CD4-positive, alpha-beta T cell treated with Interleukin-4 for 1 hour (primary cell): ENCODE results near the gene PRKCA.
"Not testable (repeated sequence)": the region's sequence is repeated elsewhere in the genome, so short reads cannot be mapped to it uniquely, and the experiment has no call there.

Experiments used
- DNase-seq, 2 donors: peaks; one replicate each; pipeline ENCODE4 v3.0.0-alpha.2; 2020 to 2022

PRKCA gene

DNA sequence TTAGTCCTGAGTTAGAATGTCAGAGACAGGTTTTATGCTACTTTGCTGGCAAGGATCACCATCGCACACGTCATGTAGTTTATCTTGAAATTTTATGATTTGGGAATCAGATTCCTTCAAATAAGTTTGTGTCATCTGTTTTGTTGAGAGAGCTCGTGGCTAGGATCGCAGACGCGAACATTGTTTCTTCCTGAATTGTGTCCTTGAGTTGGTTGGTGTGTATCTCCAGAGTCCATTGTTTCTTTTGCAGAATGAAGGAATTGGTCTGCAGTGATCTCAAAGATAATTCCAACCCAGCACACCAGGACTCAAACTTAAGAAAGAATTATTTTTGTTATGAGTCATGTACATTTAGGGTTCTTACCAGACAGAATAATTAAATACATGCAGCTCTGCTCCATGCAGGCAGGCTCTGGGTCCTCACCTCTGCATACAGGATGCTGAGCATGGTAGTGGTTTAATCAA lies 51.6 kb downstream of the PRKCA start:
- no peak for DNase-seq

DNA sequence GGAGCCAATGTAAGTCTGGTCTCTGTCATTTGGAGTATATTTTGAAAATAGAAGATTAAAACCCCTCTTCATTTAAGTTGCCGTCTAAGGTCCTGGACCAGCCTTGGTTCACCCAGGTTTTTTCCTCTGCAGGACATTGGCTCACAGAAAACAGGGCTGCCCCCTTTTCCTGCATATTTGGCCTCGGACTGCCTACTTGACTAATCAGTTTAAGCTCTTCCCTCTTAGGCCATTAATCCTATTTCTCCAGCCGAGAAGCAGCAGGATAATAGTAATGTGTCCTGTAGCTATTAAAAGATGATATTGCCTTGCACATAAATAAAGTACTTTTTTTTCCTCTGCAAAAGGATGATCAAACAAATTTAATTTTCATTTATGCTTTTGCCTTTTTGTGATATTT lies 52.1 kb downstream of the PRKCA start:
- no peak for DNase-seq

DNA sequence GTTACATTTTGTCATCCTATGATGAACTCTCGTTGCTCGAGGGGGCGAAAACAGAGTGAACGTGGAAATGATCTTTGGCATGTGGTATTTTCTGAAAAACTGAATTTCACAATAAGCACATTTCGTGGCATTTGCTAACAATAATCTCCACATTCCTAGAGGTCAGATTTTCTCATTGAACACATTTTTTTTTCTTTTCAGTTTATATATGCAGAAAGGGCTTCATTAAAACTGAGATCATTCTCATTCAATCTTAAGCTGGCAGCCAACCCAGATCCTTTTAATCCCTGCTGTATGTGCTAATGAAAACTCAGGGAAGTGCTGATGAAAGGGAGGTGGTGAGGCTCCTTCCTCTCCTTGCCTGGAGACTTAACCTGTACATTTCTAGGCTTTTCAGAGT lies 52.6 kb downstream of the PRKCA start:
- DNase-seq, result no peak

DNA sequence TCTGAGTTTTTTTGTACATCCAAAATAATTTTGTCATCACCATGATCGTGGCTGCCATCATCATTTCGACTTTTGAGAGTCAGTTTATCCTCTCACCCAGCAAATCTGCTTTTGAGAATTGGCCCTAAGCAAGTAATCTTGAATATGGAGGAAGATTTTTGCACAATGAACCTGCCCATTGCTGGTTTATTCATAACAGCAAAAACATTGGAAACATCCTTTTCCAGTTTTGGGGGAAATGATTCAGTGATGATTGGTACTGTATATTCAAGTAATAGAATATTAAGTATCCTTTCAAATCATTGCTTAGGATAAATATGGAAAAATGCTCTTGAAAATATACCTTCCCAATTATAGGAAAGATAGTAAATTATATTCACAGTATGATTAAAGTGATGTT lies 53.1 kb downstream of the PRKCA start:
- no peak for DNase-seq

DNA sequence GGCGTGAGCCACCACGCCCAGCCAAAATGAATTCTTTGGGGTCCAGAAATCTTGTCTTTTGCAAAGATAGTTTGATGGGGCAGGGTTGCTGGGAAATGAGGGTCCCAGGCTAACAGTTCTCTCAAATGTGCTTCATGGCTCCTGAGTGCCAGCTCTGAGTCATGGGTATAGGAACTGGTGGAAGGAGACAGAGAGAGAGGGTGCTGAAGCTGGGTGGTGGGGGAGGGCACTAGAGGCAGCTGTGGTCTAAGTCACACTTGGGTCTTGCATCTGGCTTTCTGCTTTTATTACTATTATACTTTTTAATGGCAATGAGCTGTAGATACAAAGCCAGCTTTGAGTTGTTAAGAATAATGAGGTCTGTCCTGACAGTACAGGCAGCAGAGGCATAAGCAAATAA lies 54.6 kb downstream of the PRKCA start:
- no peak for DNase-seq

DNA sequence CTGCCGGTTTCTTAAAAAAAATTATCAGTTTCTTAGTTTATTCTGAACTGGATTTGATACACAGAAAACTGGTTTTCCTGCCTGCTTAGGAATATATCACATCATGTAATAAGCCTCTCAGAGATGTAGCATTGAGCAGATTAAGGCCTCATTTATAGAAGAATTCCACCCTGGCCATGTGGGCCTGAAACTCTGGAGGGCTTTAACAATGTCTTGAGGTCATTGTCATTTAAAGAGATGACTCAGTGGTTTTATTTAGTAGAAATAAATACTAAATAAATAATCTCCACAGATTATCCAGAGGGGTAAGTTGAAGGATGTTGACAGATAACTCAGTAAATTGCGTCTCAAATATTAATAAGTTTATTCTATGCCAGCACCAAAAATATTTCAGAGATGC lies 56.9 kb downstream of the PRKCA start:
- DNase-seq, result no peak

DNA sequence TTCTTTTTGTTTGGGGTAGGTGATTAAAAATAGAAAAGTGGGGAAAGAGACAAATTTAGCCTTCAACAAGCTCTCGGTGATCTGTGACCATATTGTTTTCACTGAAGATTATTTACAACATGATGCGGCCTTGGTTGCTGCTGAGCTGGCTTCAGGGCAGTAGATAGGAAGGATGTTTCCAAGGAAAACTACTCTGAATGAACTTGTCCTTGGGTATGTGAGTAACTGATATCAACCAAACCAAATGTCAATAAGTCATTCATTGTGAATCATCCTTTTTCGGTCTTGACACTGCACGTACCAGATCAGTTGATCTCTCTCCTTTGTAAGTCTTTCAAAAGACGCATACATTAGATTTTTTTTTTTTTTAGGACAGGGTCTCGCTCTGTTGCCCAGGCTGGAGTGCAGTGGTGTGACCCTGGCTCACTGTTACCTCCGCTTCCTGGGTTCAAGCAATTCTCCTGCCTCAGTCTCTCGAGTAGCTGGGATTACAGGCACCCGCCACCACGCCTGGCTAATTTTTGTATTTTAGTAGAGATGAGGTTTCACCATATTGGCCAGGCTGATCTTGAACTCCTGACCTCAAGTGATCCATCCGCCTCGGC lies 58.6 kb downstream of the PRKCA start:
- not testable (repeated sequence) for DNase-seq

DNA sequence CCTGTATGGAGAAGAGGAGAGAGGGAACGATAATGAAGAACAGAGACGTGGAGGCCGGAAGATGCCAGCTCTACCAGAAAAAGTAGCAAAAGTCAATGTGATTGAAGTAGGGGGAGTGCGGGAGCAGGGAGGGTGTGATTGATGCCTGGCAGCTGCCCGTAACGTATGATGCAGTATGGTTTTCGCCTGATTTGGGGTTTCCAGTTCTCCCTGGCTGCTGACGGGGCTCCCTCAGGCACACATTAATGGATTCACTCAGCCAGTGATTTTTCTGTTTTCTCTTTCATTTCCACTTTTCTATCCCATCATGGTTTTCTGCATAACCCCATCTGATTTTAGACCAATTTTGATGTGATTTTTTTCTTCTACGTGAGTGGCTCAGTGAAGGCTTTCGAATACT lies 62.1 kb downstream of the PRKCA start:
- DNase-seq, result no peak

DNA sequence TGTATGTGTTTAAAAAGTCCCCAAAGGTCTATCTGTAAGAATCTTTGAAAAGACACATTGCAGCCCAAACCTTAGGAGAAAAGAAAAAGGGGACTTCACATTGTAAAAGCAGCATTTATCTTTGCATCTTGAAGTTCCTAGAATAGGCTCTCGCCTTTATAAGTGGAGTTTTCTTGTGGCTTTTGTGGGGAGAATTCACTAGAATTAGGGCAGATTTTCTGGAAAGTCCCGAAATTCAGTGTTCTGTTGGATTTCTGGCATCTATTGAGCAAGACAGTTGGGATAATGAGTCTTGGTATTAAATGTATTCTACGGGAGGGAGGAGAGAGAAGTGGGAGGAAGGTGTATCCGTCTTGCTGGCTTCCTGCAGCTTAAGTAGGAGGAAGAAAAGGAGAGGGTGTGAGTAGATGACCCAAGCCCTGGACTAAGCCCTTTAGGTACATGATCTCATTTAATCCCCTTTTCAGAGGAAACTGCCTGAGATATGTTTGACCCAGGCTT lies 62.6 kb downstream of the PRKCA start:
- DNase-seq, result peak in 1 of 2 donors; percentile 47

DNA sequence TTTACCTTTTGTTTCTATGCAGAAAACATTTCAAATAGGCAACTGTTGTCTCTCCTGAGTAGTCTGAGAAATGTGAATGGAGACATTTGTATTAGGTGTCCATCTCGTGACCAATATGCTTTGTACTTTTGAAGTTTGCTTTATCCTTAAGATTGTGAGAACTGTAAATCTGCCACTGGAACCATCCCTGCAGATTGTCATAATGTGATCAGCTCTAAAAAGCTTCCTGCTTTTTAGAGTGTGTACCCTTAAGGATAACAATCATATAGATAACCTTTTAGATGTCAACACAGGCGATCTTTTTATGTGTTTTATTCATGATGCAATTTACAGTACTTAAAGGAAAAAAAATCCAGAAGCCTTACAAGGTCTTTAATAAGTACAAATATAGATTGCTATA lies 63.5 kb downstream of the PRKCA start:
- DNase-seq, result no peak

DNA sequence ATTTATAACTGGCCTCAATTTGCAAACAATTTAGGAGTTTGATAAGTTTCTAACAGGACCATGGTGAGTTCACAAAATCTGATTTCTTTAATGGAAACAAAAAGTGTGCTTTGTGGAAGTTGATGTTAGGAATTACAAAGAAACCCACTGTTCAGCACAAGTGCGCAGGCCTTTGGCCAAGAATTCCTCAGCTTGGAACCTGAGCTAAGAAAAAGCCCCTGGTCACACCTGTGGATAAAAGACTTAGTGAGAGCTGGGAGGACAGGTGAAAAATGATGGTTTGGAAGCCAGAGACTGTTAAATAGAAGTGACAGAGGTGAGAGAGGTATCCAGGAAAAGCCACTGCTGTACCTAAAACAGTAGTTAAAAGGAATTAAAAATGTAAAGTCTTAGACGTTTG lies 64.7 kb downstream of the PRKCA start:
- DNase-seq, result no peak

DNA sequence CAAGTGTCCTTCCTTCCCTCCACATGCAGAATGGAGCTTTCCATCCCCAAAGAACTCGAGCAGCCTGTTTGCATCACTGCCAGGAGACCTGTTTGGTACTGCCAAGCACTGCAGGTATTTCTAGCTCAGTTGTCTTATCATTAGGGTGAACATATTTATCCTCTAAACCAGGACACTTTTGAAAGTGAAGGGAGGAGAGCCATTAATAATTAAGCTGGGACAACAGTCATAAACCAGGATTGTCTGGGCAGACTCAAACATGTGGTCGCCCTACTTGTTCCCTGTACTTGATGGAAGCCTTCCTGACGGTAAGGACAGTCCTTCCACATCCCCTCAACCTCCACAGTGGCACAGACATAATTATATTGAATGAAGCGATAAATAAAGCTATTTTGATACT lies 67.4 kb downstream of the PRKCA start:
- DNase-seq, result no peak

DNA sequence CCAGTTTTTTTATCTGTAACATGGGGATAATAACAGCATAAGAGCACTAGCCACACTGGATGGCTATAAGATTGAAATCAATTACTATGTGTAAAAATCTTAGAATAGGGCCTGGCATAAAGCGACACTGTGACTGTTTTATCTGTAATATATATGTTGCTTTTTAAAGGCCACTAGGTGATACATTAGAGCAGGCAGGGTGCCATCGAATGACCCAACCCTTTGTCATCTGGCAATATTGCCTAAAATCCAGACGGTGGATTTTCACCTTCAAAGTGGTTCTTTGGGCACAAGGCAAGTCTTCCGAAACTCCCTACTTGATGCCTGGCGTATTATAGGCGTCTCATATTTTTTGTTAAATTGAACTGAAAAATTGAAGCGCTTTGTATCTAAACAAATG lies 69.1 kb downstream of the PRKCA start:
- DNase-seq, result no peak

DNA sequence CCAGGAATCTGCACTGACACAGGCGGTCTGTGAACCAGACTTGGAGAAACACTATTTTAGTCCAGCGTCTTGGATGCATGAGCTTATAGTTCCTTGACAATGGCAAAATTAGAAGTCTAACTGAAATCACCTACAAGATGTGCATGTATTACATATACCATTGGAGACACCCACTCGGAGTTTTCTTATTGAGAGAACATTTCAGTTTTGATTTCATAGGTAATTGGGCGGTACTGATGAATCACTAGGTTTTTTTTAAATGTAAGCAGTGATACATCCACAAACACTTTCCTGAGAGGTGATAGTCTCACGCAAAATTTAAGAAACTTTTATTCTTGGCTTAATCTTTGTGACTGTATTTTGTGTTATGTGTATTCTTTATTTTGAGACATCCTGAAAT lies 69.8 kb downstream of the PRKCA start:
- DNase-seq, result no peak

DNA sequence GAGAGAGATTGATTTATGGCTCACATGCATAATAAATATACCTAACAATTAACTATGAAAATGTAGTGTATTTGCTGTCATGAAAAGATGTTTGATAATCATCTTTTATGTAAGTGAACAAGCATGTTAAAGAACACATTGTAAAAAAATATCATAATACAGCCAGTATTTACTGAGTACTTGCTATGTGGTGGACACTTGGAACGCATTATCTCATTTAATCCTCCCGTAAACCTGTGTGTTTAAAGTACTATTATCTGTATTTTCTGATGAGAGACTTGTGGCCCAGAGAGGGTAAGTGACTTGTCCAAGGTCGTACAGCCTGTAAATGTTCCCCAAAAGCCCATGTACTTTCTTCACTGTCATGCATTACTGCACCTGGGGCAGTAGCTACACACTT lies 70.7 kb downstream of the PRKCA start:
- no peak for DNase-seq

DNA sequence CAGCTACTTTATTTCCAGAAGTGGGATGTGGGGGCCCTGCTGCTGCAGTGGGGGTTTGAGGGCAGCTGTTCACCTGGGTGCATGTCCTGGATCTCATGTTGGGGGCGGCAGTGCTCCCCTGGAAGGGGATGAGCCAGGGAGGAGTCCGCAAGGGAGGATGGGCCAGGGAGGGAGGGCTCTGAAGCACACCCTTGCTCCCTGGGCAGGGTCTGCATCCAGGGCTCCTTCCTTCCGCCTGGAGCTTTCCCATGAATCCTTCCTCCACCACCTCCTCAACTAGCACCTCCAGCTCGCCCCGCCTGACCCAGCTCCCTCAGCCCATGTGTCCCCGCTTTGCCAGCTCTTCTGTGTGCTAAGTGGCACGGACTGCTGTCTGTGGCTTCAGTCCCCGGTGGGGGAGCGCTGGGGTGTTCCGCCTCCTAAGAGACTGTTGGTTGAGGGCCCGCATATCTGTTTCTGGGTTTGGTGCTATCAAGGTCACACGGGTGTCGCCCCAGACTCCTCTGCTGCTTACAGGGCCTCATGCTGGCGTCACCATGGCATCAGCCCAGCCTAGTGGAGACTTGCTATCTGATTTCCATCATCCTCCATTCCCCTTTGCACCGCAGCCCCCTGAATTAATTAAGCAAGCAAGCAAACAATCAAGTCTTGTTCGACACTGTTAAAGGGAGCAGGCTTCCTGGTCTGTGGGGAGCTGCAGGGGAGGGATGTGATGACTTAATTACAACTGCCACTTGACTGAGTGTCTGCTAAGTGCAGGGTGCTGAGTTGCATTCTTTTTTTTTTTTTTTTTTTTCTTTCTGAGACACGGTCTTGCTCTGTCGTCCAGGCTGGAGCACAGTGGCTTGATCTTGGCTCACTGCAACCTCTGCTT lies 71.8 kb downstream of the PRKCA start:
- DNase-seq, result peak; percentile 40 to 57

DNA sequence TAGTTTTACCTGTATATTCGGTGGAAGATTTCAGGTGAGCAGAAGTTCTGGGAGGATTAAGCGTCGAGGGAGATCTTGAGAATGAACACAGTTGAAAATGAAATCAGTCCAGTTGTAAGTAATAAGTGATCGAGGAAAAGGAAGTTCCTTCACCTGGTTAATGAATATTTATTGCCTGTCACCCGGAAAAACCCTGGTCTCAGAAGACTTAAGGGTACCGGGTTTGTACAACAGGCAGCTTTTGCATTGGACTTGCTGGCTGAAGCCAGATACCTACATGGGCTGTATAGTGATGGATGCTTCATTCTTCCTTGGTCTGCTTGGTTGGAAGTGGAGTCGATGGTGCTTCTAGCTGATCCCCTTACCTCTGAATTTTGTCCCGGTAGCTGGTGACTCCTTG lies 72.7 kb downstream of the PRKCA start:
- DNase-seq, result no peak

DNA sequence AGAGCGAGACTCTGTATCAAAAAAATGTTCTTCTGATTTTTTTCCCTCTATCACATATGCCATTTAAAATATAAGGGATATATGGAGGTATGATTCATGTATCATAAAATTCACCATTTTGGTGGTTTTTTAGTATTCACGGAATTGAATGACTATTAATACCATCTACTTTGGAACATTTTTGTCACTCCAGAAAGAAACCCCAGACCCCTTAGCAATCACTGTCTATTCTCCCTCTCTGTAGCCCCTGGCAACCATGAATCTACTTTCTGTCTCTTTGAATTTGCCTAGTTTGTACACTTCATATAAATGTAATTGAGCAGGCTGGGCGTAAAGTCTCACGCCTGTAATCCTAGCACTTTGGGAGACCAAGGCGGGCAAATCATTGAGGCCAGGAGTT lies 75.9 kb downstream of the PRKCA start:
- no peak for DNase-seq

DNA sequence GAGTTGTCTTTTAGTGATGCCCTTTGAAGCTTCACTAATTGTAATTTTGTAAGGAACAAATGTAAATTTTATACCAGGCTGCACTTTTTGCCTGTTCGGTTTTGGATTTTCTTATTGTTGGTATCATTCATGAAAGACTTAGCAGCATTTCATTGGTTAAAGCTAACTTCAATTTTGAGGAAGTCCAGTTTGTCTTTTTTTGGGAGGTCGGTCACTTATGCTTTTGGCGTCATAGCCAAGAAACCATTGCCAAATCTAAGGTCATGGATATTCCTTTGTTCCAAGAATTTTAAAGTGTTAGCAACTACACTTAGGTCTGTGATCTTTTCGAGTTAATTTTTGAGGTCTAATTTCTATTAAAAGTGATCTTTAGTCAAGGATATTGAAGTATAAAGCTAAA lies 77.1 kb downstream of the PRKCA start:
- DNase-seq, result no peak

DNA sequence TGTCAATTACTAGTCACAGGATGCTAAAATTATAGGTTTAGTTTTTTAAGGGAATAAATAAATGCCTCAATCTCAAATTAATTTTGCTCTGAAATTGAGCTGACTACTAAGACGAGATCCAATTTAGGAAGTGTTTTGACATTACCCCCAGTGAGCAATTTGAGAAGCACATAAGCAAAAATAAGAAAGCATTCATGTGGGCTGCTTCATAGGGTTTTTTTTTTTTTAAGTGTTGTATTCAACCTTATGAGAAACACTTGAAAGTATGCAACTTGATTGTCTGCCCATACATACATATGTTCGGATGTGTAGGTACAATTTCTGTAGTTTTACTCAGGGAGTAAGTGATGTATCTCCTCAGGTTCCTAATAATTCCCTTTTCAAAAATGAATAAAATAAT lies 77.6 kb downstream of the PRKCA start:
- no peak for DNase-seq

DNA sequence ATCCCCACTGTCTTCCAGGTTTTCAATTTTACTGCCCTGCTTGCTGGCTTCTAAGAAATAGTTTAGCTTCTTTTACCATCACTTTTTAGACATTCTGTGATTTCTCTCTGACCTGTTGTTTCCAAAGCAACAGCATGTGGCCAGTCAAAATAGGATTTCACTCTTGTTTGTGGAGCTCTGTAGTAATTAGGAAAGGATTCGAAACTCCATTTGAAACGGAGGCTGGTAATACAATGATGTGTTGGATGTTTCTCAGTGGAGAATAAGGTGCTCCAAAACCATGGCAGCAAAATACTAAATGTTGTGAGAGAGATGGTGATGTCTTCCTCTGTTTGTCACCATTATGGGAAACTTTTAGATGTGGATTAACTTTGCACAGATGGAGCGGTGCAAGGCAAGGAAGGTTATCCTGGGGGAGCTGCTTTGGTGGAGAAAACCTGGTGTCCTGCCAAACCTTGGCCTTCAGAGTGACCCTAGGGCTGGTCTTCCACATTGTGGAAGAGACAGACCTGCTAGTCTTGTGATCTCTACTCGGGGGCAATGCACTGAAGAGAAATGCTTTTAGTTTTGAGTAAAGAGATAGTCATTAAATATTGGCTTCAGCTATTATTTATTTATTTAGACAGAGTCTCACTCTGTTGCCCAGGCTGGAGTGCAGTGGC lies 79.4 kb downstream of the PRKCA start:
- DNase-seq, result no peak

DNA sequence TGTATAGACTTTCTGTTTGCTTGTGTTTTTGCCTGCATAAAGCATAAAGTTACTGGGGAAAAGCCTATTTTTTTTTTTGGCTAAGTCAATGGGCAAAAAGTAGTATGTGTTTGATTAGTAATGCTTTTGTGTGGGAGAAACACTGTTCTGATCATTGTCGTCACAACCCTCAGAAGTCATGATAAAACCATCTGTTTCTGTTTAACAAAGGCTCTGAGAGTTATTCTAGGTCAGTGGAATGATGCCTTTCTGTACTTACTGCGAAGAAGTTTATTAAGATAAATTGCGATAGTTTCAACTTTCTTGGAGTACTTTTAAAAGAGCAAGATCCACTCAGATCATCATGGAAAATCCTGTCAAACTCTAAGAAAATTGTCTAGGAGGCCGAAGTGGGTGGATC lies 80.9 kb downstream of the PRKCA start:
- no peak for DNase-seq

DNA sequence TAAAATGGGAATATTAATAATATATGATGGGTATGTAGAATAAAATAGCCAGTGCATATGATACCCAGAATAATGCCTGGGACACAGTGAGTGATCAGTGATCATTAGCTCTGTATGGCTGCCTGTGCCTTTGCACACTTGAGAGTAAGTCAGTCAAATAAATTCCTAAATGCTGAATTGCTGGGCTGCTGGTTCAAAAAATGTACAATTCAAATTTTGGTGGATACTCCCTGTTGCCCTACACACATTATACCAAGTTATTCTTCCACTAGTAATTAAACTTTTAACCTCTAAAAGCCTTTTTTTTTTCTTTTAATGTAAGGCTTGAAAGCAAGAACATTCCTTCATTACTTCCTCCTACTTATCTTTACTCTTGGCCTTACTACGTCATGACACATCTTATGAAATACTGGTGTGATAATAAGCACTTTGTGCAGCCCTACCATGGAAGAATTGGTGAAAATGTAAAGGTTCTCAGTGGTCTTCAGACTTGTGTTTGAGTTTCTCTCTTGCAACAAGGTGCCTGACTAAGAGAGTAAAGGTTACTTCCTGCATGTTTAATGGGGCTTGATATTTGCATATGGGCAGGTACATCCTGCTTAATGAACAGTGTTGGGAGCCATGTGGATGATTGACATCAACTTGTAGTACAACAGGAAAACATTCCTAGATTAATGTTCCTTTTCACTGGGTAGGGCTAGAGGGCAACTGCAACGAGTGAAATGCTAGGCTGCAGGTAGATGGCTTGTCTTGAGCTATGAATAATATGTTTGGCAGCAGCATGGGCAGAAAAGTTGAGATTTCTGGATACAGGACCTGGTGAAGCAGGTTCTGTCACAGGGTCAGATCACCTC lies 84.3 kb downstream of the PRKCA start:
- DNase-seq, result no peak
